NB4 (cell line): ENCODE measurements around the gene VPS35.
A peak's percentile ranks its signal among the peaks of the same experiment; 100 is the strongest.
"Not testable (repeated sequence)": the region's sequence is repeated elsewhere in the genome, so short reads cannot be mapped to it uniquely, and the experiment has no call there.

Source experiments
- DNase-seq: peaks from one replicate; pipeline ENCODE4 v3.0.0; 2010; ENCODE audit warnings: low read depth
- H3K4me3 ChIP-seq: one replicate; pipeline ENCODE4 v1.5.1; 2011; ENCODE audit warnings: mild to moderate bottlenecking, low read depth, low read length, moderate library complexity
- CTCF ChIP-seq: IDR thresholded peaks from one replicate; pipeline ENCODE4 v1.5.1; 2012; ENCODE audit warnings: low read depth, low read length
- MAX ChIP-seq: IDR thresholded peaks from 2 replicates; pipeline ENCODE4 v1.6.1; 2011; ENCODE audit warnings: low read depth, low read length
- MYC ChIP-seq: IDR thresholded peaks from 2 replicates; pipeline ENCODE4 v1.6.1; 2011; ENCODE audit warnings: low read depth, low read length
- POLR2A ChIP-seq: IDR thresholded peaks from 2 replicates; pipeline ENCODE4 v1.6.1; 2011; ENCODE audit warnings: mild to moderate bottlenecking; ENCODE audit not compliant: insufficient read length; ENCODE audit errors: extremely low read depth

VPS35 gene

DNA sequence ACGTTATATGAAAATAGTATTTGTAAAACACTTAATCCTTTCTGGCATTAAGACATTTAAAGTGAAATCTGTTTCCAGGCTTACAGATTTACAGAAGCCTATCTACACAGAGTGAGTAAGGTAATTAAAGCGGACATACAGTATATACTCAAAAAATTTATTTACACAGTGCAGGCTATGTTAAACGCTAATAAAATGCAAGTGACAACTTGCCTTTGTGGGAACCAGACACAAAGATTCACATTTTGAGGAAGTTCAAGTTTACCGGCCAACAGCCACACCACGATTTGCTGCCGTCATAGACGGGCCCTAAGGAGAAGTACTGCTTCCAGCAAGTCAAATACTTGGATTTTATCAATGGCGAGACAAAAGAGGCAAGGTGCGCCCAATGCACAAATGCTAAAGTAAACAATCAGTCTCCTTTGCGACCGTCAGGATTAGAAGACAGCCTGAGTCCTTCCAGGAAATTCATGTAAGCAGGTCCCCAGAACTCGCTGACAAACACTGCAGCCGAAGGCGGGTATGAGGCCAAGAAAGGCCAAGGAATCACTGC lies 801 bp downstream of the VPS35 start:
- H3K4me3 ChIP-seq: peak overlapping the region; percentile 85
- TF ChIP-seq MAX (peak; percentile 69), MYC (peak; percentile 45), POLR2A (no peak), CTCF (no peak)
- DNase-seq: peak; percentile 89

- peak overlapping the region; percentile 85 for H3K4me3 ChIP-seq
- DNase-seq: no peak
- TF ChIP-seq MAX: no peak
- TF ChIP-seq CTCF: no peak
- TF ChIP-seq POLR2A: no peak
- no peak for TF ChIP-seq MYC
Measured at GRCh38 chr16:46687486-46687885, 1.5 kb downstream of the VPS35 start.

DNA sequence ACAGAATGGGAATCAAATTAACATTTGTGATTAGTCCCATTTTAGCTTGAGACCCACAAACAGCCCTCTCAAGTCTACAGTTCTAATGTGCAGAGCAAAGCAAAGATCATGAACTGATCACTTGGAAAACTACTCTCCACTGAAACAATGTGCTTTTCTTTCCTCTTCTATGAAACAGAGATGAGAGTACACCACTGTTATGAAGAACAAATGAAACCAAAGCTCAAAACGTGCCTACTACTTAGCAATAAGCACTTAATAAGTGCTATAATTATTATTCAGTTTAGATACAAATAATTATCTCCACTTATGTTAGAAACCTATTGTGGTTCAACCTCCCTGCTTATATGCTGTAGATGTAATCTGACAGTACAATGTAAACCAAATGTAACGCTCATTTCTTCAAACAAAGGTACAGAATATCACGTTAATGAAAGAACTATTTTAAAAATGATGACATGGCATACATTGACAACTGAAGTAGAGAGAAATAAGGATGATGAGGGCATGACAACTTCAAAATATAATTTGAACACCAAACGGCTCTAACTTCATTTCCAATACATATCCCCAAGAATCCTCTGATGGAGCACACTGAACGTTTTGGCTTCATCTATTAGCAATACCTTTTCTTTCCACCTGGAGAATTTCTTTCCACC lies 2.0 kb downstream of the VPS35 start:
- peak overlapping the region; percentile 85 for H3K4me3 ChIP-seq
- no peak for DNase-seq
- TF ChIP-seq MYC: no peak
- no peak for TF ChIP-seq CTCF
- TF ChIP-seq POLR2A: no peak
- TF ChIP-seq MAX: no peak

DNA sequence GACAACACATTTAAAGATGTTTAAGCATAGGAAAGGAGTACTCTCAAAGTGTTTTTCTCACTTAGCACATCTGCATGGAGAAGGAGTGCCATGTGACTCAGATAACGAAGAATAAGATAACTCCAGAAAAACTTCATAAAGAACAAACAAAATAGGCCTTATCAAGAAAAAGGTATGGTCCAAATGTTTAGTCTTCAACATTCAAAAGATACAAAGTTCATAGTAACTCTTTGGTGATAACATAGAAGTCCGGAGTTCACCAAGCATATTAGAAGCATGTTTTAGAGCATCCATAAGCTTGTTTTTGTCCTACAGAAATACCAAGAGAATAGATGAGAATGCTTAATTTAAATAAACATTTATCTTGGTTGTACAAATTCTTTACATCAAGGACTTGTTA lies 7.1 kb downstream of the VPS35 start:
- not testable (repeated sequence) for H3K4me3 ChIP-seq

DNA sequence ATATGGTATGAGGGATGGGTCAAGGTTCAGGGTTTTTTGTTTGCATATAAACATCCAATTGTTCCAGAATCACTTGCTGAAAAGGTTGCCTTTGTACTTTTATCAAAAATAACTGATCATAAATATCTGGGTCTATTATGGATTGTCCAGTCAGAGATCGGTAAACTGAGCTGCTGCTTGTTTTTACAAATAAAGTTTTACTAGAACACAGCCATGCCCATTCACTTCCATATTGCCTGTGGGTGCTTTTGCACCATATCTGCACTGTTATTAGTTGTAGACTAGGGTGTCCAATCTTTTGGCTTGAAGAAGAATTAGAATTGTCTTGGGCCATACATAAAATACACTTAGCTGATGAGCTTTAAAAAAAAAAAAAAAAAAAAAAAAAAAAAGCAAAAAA lies 11.0 kb downstream of the VPS35 start:
- DNase-seq, H3K4me3 ChIP-seq: not testable (repeated sequence)

More for the DNA sequence above, 7.1 kb downstream of the VPS35 start:
- not testable (repeated sequence) for DNase-seq

DNA sequence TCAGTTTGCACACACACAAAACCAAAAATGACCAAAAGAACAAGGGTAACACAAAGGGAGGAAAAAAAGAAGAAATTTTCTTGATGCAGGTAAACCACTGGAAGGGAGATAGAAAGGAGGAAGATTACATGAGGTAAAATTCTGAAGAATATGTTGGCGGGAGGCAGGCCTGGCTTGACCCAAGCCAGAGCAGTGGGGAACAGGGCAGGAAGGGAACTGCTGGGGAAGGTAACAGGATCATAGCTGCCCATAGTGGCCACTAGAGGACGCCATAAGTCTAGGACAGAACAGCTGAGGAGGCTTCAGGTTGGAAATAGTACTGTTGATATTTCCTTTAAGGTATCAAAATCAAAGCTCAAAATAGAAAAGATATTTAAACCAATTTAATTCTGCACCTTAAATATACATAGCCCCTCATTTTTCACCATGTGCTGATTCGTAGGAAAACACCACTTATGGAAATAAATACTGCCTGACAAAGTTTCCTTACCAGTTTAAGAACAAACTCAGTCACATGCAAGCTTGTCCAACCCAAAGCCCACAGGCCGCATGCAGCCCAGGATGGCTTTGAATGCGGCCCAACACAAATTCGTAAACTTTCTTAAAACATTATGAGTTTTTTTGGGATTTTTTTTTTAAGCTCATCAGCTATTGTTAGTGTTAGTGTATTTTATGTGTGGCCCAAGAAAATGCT lies 15.5 kb downstream of the VPS35 start:
- no peak overlapping the region for H3K4me3 ChIP-seq
- DNase-seq: peak; percentile 79
- TF ChIP-seq CTCF (peak; percentile 100), MAX (no peak), MYC (no peak)

DNA sequence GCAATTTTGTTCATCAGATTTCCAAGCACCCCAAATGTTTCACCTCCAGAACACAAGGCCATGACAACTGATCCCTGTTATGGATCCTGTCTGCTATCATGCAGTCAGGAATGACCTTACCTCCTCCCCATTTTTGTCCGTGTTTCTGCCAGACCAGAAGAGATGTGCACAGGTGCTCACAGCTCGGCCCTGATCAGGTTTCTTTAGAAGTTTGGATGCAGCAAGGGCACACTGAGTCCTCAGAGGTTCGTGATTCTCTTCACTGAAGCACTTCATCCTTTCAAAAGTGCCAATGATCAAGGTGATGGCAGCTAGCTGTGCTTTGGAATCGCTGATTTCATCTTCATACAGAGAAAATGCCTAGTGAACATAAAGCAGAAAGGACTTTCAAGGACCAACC lies 26.9 kb downstream of the VPS35 start:
- no peak for DNase-seq
- TF ChIP-seq MYC (no peak), POLR2A (no peak), MAX (no peak), CTCF (no peak)
- H3K4me3 ChIP-seq: no peak overlapping the region
